A549 (cell line): ENCODE data around the gene CADPS2. TPM values are rescaled to one million over a fixed set of nuclear protein-coding genes. Genes with fewer than 3 reads are reported as not detected.

Source experiments
- ATAC-seq, 2 experiments: fragments of 200-7000 bp in 1 of 2; fragments of >200 bp in 1 of 2; cut with Nextera tagmentation in 1 of 2; cut with Tn5 transposase in 1 of 2; 3 replicates each; pipeline versions ENCODE4 v1.8.0 to v1.9.1; 2018 to 2020; ENCODE audit warnings: mild to moderate bottlenecking in 1 of 2, moderate library complexity in 1 of 2
- CTCF ChIA-PET: fragments of 300-600 bp; sonication (Branson Sonifier 250); formaldehyde crosslinking; extraction: SDS; loops from one replicate; lab custom pipeline; 2021; ENCODE audit warnings: antibody characterized with exemption, inconsistent platforms; lab: Yijun Ruan, JAX
- POLR2A ChIA-PET: fragments of 350-600 bp; formaldehyde crosslinking; extraction: SDS; loops from one replicate; lab custom pipeline; 2021; ENCODE audit warnings: antibody characterized with exemption, inconsistent platforms; lab: Yijun Ruan, JAX
- DNase-seq, 2 experiments: peaks; one replicate each; pipeline versions ENCODE4 v3.0.0 to v3.0.0-alpha.2; 2011 to 2016; ENCODE audit warnings: low read depth in 1 of 2, low spot score in 1 of 2
- FAIRE-seq: peaks from 2 replicates; lab custom pipeline; 2011; peaks lifted over from hg19 to GRCh38; lab: Jason Lieb, UNC
- H3K27ac ChIP-seq, 2 experiments: fragments of >200 bp; sonication (Bioruptor Twin); formaldehyde crosslinking; 3 replicates each; pipeline ENCODE4 v1.5.1; 2016 to 2017
- H3K4me1 ChIP-seq: fragments of >200 bp; sonication (Bioruptor Twin); formaldehyde crosslinking; 3 replicates; pipeline ENCODE4 v1.6.1; 2016
- H3K4me2 ChIP-seq: fragments of >200 bp; sonication (Bioruptor Twin); formaldehyde crosslinking; 3 replicates; pipeline ENCODE4 v1.6.1; 2016
- H3K4me3 ChIP-seq: fragments of >200 bp; sonication (Bioruptor Twin); formaldehyde crosslinking; 3 replicates; pipeline ENCODE4 v1.5.1; 2016
- H3K9me3 ChIP-seq: fragments of >200 bp; sonication (Bioruptor Twin); formaldehyde crosslinking; 3 replicates; pipeline ENCODE4 v1.6.1; 2016
- CBX8 ChIP-seq: fragments of 200-600 bp; sonication (generic); IDR thresholded peaks from 2 replicates; pipeline ENCODE4 v1.6.1; 2016
- CEBPB ChIP-seq, 2 experiments: fragments of >200 bp in 1 of 2; sonication (Bioruptor Twin) in 1 of 2; formaldehyde crosslinking in 1 of 2; IDR thresholded peaks; 2 replicates each; pipeline ENCODE4 v1.6.1; 2012 to 2016
- EP300 ChIP-seq, 2 experiments: fragments of >200 bp; sonication (Bioruptor Twin); formaldehyde crosslinking; IDR thresholded peaks; 2 replicates in 1 of 2; 3 replicates in 1 of 2; pipeline ENCODE4 v1.6.1; 2016 to 2017
- FOSL2 ChIP-seq, 2 experiments: fragments of 450-650 bp in 1 of 2; fragments of >200 bp in 1 of 2; sonication (Bioruptor Twin) in 1 of 2; formaldehyde crosslinking; IDR thresholded peaks; 2 replicates each; pipeline versions ENCODE4 v1.5.0 to v1.6.1; 2016 to 2020; ENCODE audit warnings: mild to moderate bottlenecking in 1 of 2, moderate library complexity in 1 of 2
- FOXS1 ChIP-seq: fragments of 250-450 bp; sonication (Bioruptor Pico); IDR thresholded peaks from 2 replicates; pipeline ENCODE4 v1.5.0; 2020; ENCODE audit warnings: mild to moderate bottlenecking, moderate library complexity
- HDAC2 ChIP-seq: fragments of 200-600 bp; sonication (generic); IDR thresholded peaks from 2 replicates; pipeline ENCODE4 v1.6.1; 2016
- HEYL ChIP-seq: fragments of 250-450 bp; sonication (Bioruptor Pico); IDR thresholded peaks from 2 replicates; pipeline ENCODE4 v1.8.0; 2021; ENCODE audit warnings: mild to moderate bottlenecking, moderate library complexity
- HOXA7 ChIP-seq: fragments of 250-450 bp; sonication (Bioruptor Pico); IDR thresholded peaks from 2 replicates; pipeline ENCODE4 v1.5.0; 2020; ENCODE audit warnings: mild to moderate bottlenecking, moderate library complexity
- KDM1A ChIP-seq: fragments of 200-600 bp; sonication (generic); IDR thresholded peaks from 2 replicates; pipeline ENCODE4 v1.6.1; 2016; ENCODE audit warnings: low read depth, mild to moderate bottlenecking
- KDM5A ChIP-seq: fragments of 200-600 bp; sonication (generic); IDR thresholded peaks from 2 replicates; pipeline ENCODE4 v1.6.1; 2016; ENCODE audit warnings: antibody characterized with exemption, mild to moderate bottlenecking
- MYC ChIP-seq: IDR thresholded peaks from 2 replicates; pipeline ENCODE4 v1.6.1; 2012; ENCODE audit warnings: mild to moderate bottlenecking, inconsistent platforms, low read length, improper control_type of control experiment, borderline replicate concordance
- NR3C1 ChIP-seq: fragments of >200 bp; sonication (Bioruptor Twin); formaldehyde crosslinking; IDR thresholded peaks from 3 replicates; pipeline ENCODE4 v1.6.1; 2017
- PHF8 ChIP-seq: fragments of 200-600 bp; sonication (generic); IDR thresholded peaks from 2 replicates; pipeline ENCODE4 v1.6.1; 2016; ENCODE audit warnings: low read depth, mild to moderate bottlenecking, antibody characterized with exemption, moderate library complexity, borderline replicate concordance
- POLR2AphosphoS2 ChIP-seq: conservative IDR thresholded peaks from 2 replicates; pipeline ENCODE4 v1.6.1; 2012; ENCODE audit warnings: low read length, improper control_type of control experiment, inconsistent platforms
- RARB ChIP-seq: fragments of 250-450 bp; sonication (Bioruptor Pico); IDR thresholded peaks from 2 replicates; pipeline ENCODE4 v1.8.0; 2021; ENCODE audit warnings: mild to moderate bottlenecking, moderate library complexity
- RCOR1 ChIP-seq: fragments of 150-350 bp; IDR thresholded peaks from 2 replicates; pipeline ENCODE4 v1.6.1; 2014; ENCODE audit warnings: antibody characterized with exemption, low read length, low read depth
- TFCP2L1 ChIP-seq: fragments of 250-450 bp; sonication (Bioruptor Pico); IDR thresholded peaks from 2 replicates; pipeline ENCODE4 v1.5.0; 2021; ENCODE audit warnings: mild to moderate bottlenecking
- TP53 ChIP-seq: fragments of 250-450 bp; sonication (Bioruptor Pico); IDR thresholded peaks from 2 replicates; pipeline ENCODE4 v1.5.0; 2021; ENCODE audit warnings: mild to moderate bottlenecking, moderate library complexity
- ZNF302 ChIP-seq: fragments of 250-450 bp; sonication (Bioruptor Pico); IDR thresholded peaks from 2 replicates; pipeline ENCODE4 v1.9.0; 2021; ENCODE audit warnings: inconsistent platforms, mild to moderate bottlenecking, moderate library complexity
- WGBS: methylation state at CpG from one replicate; pipeline ENCODE4 v1.1.6; 2017; ENCODE audit errors: missing lambda C conversion rate; 5-methylcytosine and 5-hydroxymethylcytosine counted together
- polyA plus RNA-seq, 4 experiments: library from polyadenylated mRNA; depleted of rRNA in 3 of 4; stranded (reverse); fragments of >200 nt; fragmentation: RNase III in 1 of 4; extraction: RNeasy Plus Mini Kit Qiagen cat#74134 plus additional on column Dnase treatment in 1 of 4; gene quantifications; 2 replicates in 3 of 4; 3 replicates in 1 of 4; pipeline ENCODE4 v1.2.3, GENCODE V29; 2011 to 2017
- TF ChIP-seq, protein P1 (sequence below): fragments of 250-450 bp; sonication (Bioruptor Pico); IDR thresholded peaks from 2 replicates; pipeline ENCODE4 v1.5.0; 2020; ENCODE audit warnings: low read depth, mild to moderate bottlenecking, moderate library complexity
- TF ChIP-seq, protein P2 (sequence below): fragments of 150-350 bp; IDR thresholded peaks from 2 replicates; pipeline ENCODE4 v1.6.1; 2014; ENCODE audit warnings: low read depth, mild to moderate bottlenecking, low read length
- TF ChIP-seq, protein P3 (sequence below): fragments of 200-600 bp; sonication (generic); IDR thresholded peaks from 2 replicates; pipeline ENCODE4 v1.6.1; 2016; ENCODE audit warnings: antibody characterized with exemption, mild to moderate bottlenecking, moderate library complexity

The CADPS2 gene
- polyA plus RNA-seq, 2 of the 4 experiments (the other 2 are of a cell fraction), result 0.04 to 0.10 TPM

DNA sequence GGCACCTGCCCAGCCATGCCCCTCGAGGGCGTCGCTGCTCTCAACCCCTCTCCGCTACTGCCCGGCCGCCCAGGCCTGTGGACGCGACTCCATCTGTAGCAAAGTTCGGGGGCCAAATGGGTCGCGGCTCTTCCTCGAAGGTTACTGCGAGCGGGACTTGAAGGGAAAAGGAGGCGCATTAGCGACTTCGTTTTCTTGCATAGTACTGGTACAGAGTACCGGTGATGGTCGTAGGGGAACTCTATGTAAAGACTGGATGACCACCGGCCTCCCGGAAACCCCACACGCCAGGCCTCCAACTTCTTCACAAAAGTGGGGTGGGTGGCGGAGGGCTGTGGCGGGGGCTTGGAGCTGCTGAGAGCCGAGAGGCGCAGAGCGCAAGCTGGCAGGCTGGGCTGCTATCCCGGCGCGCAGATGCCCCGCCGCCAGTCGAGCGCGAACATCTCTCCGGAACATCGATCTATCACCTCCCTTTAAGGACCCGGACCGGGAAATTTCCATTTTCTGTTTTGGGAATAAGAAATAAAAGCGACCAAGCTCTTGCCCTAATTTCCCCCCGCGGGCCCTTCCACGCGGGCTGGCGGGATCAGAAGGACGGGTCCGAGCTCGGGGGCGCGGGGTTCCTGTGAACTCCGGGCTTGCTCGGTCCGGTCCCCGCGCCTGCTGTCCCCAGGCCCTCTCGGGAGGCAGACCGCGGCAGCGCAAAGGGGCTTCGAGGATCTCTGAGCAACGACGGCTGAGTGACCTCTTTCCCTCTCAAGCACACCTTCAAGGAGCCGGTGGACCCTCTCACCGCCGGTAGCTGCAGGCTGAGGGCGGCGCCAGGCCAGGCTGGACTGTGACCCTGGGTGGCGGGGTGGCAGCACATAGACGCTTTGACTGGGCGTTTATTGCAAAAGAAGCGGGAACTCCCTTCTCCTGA lies 569.5 kb downstream of the CADPS2 start:
- H3K4me1 ChIP-seq, result no peaks in the 10 kb centered on the region
- ChIA-PET CTCF (no interaction called here), POLR2A (no interaction called here)
- H3K4me2 ChIP-seq, result peak overlapping the region; percentile 42
- no peak for DNase-seq
- no peaks in the 10 kb centered on the region for H3K9me3 ChIP-seq
- H3K4me3 ChIP-seq, result no peak overlapping the region
- H3K27ac ChIP-seq, result no peak overlapping the region
- FAIRE-seq, result no peak
- WGBS, result 24% methylated on average over 36 of the region's 71 CpGs
- ATAC-seq, result peak in 1 of 2 experiments; percentile 52; a peak in 3 of 6 replicates
- TF ChIP-seq POLR2AphosphoS2 (no peak), MYC (no peak), NR3C1 (no peak), RARB (CRISPR knock-in tag) (no peak)

DNA sequence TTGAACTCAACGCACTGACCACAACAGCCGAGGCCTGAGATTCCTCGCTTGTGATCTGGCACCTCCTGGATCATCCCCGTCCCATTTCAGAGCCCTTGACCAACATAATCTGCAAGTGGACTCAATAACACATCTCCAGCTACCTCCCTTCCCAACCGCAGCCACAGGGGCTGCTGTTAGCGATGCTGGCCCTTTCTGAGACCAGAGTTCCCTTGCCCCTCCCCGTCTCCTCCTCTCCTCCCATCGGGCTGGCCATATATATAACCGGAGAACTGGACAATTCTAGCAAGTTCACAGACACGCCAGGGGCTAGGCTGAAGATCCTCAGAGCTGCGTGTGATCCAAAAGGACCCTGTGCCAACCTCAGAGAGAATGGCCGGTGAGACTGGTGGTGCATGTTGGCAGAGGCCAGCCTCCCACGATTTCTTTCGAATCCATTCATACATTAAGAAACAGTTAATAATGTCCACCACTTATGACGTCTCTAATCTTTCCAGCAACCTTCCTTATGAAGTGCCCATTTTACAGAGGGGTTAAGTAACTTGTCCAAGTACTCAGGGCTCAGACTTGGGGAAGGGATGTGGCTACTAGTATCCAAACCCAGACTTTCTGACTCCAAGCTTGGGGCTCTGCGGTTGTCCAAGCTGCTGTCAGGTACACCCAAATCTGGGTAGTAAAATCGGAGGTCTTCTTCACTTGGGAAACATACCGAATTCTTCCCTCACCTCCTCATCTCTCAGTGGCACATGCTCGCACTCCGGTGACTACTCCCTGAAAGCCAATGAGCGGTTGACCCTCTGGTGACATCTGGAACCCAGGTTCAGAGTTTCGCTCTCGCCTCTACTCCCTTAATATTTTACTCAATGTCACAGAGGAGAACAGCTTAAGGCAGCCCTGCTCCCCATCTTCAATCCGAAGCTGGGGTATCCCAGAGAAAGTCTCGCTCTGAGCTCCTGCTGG lies 570.5 kb downstream of the CADPS2 start:
- no peak for ATAC-seq
- POLR2A ChIA-PET, result no interaction called here
- H3K4me2 ChIP-seq, result no peak overlapping the region
- H3K27ac ChIP-seq, result no peak overlapping the region
- CTCF ChIA-PET, result no interaction called here
- H3K9me3 ChIP-seq, result no peaks in the 10 kb centered on the region
- no peaks in the 10 kb centered on the region for H3K4me1 ChIP-seq
- FAIRE-seq, result no peak
- 18% methylated on average over 24 of the region's 25 CpGs for WGBS
- TF ChIP-seq CBX8 (no peak), ZNF302 (CRISPR knock-in tag) (no peak), CEBPB (IDR thresholded peaks at IDR 0.05) (no peak), TFCP2L1 (CRISPR knock-in tag) (no peak), HDAC2 (no peak), PHF8 (no peak), KDM5A (no peak), FOXS1 (CRISPR knock-in tag) (no peak), HOXA7 (CRISPR knock-in tag) (no peak), EP300 (IDR thresholded peaks at IDR 0.05) (no peak), HEYL (CRISPR knock-in tag) (no peak), FOSL2 (IDR thresholded peaks at IDR 0.05) (no peak), FOSL2 (CRISPR knock-in tag; IDR thresholded peaks at IDR 0.05) (no peak), KDM1A (no peak), TP53 (CRISPR knock-in tag) (no peak), NR3C1 (no peak), RCOR1 (no peak)
- TF ChIP-seq, protein P1, sequence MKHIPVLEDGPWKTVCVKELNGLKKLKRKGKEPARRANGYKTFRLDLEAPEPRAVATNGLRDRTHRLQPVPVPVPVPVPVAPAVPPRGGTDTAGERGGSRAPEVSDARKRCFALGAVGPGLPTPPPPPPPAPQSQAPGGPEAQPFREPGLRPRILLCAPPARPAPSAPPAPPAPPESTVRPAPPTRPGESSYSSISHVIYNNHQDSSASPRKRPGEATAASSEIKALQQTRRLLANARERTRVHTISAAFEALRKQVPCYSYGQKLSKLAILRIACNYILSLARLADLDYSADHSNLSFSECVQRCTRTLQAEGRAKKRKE (CRISPR knock-in tag), result no peak
- TF ChIP-seq, protein P2, sequence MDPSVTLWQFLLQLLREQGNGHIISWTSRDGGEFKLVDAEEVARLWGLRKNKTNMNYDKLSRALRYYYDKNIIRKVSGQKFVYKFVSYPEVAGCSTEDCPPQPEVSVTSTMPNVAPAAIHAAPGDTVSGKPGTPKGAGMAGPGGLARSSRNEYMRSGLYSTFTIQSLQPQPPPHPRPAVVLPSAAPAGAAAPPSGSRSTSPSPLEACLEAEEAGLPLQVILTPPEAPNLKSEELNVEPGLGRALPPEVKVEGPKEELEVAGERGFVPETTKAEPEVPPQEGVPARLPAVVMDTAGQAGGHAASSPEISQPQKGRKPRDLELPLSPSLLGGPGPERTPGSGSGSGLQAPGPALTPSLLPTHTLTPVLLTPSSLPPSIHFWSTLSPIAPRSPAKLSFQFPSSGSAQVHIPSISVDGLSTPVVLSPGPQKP, result no peak
- TF ChIP-seq, protein P3, sequence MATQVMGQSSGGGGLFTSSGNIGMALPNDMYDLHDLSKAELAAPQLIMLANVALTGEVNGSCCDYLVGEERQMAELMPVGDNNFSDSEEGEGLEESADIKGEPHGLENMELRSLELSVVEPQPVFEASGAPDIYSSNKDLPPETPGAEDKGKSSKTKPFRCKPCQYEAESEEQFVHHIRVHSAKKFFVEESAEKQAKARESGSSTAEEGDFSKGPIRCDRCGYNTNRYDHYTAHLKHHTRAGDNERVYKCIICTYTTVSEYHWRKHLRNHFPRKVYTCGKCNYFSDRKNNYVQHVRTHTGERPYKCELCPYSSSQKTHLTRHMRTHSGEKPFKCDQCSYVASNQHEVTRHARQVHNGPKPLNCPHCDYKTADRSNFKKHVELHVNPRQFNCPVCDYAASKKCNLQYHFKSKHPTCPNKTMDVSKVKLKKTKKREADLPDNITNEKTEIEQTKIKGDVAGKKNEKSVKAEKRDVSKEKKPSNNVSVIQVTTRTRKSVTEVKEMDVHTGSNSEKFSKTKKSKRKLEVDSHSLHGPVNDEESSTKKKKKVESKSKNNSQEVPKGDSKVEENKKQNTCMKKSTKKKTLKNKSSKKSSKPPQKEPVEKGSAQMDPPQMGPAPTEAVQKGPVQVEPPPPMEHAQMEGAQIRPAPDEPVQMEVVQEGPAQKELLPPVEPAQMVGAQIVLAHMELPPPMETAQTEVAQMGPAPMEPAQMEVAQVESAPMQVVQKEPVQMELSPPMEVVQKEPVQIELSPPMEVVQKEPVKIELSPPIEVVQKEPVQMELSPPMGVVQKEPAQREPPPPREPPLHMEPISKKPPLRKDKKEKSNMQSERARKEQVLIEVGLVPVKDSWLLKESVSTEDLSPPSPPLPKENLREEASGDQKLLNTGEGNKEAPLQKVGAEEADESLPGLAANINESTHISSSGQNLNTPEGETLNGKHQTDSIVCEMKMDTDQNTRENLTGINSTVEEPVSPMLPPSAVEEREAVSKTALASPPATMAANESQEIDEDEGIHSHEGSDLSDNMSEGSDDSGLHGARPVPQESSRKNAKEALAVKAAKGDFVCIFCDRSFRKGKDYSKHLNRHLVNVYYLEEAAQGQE, result no peak
- TF ChIP-seq, all 56 proteins: peak for 0
- no peak overlapping the region for H3K4me3 ChIP-seq
- no peak for DNase-seq
